Lower lobe of right lung (tissue), 2 donors: Measurements from ENCODE around the gene FAM107B. TPM values are rescaled to one million over a fixed set of nuclear protein-coding genes. Genes with fewer than 3 reads are reported as not detected.

Experiments
- ATAC-seq, 2 donors: fragments of 200-7000 bp; cut with Tn5 transposase; one replicate each; pipeline ENCODE4 v1.9.1; 2020 to 2022; ENCODE audit warnings: mild to moderate bottlenecking in 2 of 2, moderate library complexity in 2 of 2
- DNase-seq: peaks from one replicate; pipeline ENCODE4 v3.0.0-alpha.2; 2020
- H3K27ac ChIP-seq: fragments of 200-600 bp; one replicate; pipeline ENCODE4 v1.8.0; 2022
- H3K27me3 ChIP-seq: fragments of 200-600 bp; one replicate; pipeline ENCODE4 v1.8.0; 2022; ENCODE audit warnings: low read depth
- H3K36me3 ChIP-seq: fragments of 200-600 bp; one replicate; pipeline ENCODE4 v1.8.0; 2022; ENCODE audit warnings: mild to moderate bottlenecking
- H3K4me1 ChIP-seq: fragments of 200-600 bp; one replicate; pipeline ENCODE4 v1.8.0; 2022
- H3K4me3 ChIP-seq: fragments of 200-600 bp; one replicate; pipeline ENCODE4 v1.8.0; 2022; ENCODE audit warnings: mild to moderate bottlenecking
- H3K9me3 ChIP-seq: fragments of 200-600 bp; one replicate; pipeline ENCODE4 v1.8.0; 2022
- intact Hi-C: fragments of 100-400 bp; cut with DNase I; formaldehyde crosslinking; loops from one replicate; pipeline ENCODE4 v1.11.0; 2022
- total RNA-seq: library from RNA; stranded (reverse); fragmentation: NEBNext Ultra II Directional; extraction: Animal tissue kit (Norgen Biotek cat#: 25700); gene quantifications from one replicate; pipeline ENCODE4 v1.2.1, GENCODE V29; 2021
- TF ChIP-seq, protein P1 (sequence below): fragments of 200-600 bp; IDR thresholded peaks from one replicate; pipeline ENCODE4 v1.8.0; 2022; ENCODE audit warnings: antibody characterized with exemption, mild to moderate bottlenecking
- donor health status: DM: no; HTN: yes; CAD: no; lungs with severe emphysema.

The FAM107B gene
- total RNA-seq, 1 donor from 2014 or later = 75.4 TPM

DNA sequence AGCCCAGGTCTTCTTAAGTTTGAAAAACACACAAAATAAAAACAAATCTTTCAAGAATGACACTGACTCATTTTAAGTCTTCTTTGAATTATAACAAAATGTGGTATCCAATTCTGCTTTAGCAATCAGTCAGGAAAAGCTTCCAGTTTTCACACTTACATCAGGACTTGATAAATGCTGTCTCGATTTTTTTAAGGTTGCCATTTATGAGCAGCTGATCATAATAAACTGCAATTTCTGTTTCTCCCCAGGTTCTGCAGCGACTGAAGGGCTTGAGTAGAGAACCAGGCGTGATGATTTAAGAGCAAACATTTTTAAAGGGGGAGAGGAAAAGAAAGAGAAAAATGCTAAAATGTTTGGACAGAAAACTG, 71.1 kb downstream of the FAM107B start:
- no peaks in the 10 kb centered on the region for H3K36me3 ChIP-seq
- TF ChIP-seq, protein P1, sequence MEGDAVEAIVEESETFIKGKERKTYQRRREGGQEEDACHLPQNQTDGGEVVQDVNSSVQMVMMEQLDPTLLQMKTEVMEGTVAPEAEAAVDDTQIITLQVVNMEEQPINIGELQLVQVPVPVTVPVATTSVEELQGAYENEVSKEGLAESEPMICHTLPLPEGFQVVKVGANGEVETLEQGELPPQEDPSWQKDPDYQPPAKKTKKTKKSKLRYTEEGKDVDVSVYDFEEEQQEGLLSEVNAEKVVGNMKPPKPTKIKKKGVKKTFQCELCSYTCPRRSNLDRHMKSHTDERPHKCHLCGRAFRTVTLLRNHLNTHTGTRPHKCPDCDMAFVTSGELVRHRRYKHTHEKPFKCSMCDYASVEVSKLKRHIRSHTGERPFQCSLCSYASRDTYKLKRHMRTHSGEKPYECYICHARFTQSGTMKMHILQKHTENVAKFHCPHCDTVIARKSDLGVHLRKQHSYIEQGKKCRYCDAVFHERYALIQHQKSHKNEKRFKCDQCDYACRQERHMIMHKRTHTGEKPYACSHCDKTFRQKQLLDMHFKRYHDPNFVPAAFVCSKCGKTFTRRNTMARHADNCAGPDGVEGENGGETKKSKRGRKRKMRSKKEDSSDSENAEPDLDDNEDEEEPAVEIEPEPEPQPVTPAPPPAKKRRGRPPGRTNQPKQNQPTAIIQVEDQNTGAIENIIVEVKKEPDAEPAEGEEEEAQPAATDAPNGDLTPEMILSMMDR = no peak
- H3K4me3 ChIP-seq = no peak overlapping the region
- intact Hi-C loops = no loop called here
- no peaks in the 10 kb centered on the region for H3K9me3 ChIP-seq
- no peaks in the 10 kb centered on the region for H3K27me3 ChIP-seq
- no peak for DNase-seq
- no peaks in the 10 kb centered on the region for H3K4me1 ChIP-seq
- ATAC-seq = no peak
- no peak overlapping the region for H3K27ac ChIP-seq

DNA sequence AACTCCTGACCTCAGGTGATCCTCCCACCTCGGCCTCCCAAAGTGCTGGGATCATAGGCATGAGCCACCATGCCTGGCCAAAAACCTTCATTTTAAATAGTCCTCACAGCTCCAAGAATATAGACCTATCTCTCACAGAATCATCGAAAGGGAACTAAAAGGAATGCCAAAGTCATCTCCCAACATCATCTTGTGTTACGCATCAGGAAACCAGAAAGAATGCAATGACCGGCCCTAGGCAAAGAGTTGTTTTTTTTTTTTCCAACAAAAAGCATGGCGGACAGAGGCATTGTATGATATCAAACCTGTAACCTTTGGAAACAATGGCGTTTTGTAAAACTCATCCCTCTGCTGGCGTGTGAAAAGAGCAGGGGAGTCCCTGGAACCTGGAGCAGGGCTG, 73.2 kb downstream of the FAM107B start:
- TF ChIP-seq, protein P1 = no peak
- DNase-seq (no peak), ATAC-seq (no peak)
- no peaks in the 10 kb centered on the region for H3K9me3 ChIP-seq
- intact Hi-C loops = no loop called here
- H3K4me3 ChIP-seq = no peak overlapping the region
- no peak overlapping the region for H3K27ac ChIP-seq
- H3K36me3 ChIP-seq = no peaks in the 10 kb centered on the region
- H3K4me1 ChIP-seq = no peaks in the 10 kb centered on the region
- H3K27me3 ChIP-seq = no peaks in the 10 kb centered on the region

DNA sequence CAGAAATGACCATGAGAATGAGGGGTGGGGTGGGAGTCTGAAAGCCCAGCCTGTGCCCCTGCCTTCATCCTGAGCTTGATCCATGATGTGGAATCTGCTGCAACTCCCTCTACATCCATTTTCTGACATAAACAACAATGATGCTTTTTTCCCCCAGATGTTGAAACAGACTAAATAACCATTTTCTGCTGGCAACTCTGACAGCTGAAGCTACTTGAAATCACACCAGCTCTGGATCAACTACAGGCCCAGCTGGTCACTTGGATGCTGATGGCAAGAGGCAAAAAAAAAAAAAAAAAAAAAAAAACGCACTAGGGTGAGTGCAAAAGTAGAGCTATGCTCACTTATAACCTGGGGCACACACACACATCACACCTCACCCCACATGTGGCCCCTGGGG, 74.2 kb downstream of the FAM107B start:
- Histone ChIP-seq H3K4me1 (no peaks in the 10 kb centered on the region), H3K4me3 (no peak overlapping the region), H3K36me3 (no peaks in the 10 kb centered on the region), H3K27ac (no peak overlapping the region), H3K27me3 (no peaks in the 10 kb centered on the region), H3K9me3 (no peaks in the 10 kb centered on the region)
- TF ChIP-seq, protein P1 = no peak
- DNase-seq (no peak), ATAC-seq (no peak)
- intact Hi-C loops = no loop called here

DNA sequence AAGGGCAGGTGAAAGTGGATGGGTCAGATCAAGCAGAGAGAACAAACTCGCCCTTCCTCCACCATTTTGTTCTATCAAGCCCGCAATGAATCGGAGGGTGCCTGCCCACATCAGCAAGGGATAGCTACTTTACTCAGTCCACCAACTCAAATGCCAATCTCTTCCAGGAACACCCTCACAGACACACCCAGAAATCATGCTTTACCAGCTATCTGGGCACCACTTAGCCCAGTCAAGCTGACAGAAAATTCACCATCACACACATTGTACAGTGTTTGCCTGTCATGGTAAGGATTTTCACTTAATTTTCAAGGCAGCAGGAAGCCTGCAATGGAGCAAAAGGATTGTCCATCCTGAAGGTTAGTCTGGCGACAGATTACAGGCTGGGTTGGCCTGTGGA, 75.2 kb downstream of the FAM107B start:
- TF ChIP-seq, protein P1 = no peak
- Histone ChIP-seq H3K36me3 (no peaks in the 10 kb centered on the region), H3K4me3 (no peak overlapping the region), H3K27ac (no peak overlapping the region), H3K9me3 (no peaks in the 10 kb centered on the region), H3K27me3 (no peaks in the 10 kb centered on the region), H3K4me1 (no peaks in the 10 kb centered on the region)
- intact Hi-C loops = no loop called here
- no peak for DNase-seq
- no peak for ATAC-seq

DNA sequence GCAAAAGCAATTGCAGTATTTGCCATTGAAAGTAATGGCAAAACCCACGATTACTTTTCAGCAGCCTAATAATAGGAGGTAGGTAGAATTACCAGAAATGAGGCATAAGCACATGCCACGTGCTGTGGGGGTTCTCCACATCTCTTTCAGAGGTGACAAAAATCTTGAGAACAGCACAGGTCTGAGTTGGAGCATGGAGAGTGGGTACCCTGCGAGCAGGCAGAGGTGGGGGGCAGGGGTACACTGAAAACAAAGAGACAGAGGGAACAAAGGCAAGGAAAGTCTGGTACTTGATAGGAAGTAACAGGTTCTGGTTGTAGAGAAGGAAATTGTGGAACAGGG, 75.9 kb downstream of the FAM107B start:
- Histone ChIP-seq H3K36me3 (no peaks in the 10 kb centered on the region), H3K4me1 (no peaks in the 10 kb centered on the region), H3K27ac (no peak overlapping the region), H3K9me3 (no peaks in the 10 kb centered on the region), H3K27me3 (no peaks in the 10 kb centered on the region), H3K4me3 (no peak overlapping the region)
- intact Hi-C loops = no loop called here
- no peak for DNase-seq
- TF ChIP-seq, protein P1 = no peak
- ATAC-seq = no peak
